Measurements from ENCODE around the gene SH3GLB2. TPM values are rescaled to one million over a fixed set of nuclear protein-coding genes. Genes with fewer than 3 reads are reported as not detected.
A peak's percentile ranks its signal among the peaks of the same experiment; 100 is the strongest.

The SH3GLB2 gene
- total RNA-seq, 2 donors from 2014 or later, result 86.9 to 98.1 TPM

DNA sequence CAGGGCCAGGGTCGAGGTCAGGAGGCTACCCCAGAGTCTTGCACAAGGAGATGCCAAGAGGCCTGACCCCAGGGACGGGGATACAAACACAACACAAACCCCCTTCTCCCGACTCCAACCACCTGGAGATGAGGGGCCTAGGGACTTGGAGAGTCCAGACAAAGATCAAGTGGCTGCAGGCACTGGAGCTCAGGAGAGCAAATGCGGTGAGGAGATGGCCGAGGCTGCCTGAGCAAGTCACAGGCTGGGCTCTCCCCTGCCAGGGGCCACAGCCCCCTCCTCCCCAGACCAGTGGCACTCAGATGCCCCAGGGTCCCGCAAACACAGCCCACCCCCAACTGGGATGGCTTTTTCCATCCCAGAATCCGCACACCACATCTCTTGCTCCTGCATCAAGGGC is 15.8 kb downstream of the SH3GLB2 start:
- Histone ChIP-seq H3K36me3 (ENCODE audit: control insufficient read depth, insufficient read depth, low read length) (peaks cover 36% of the 10 kb centered on the region), H3K9ac (ENCODE audit: extremely low read depth, low read length, poor library complexity, severe bottlenecking) (no peak overlapping the region), H3K4me1 (ENCODE audit: control insufficient read depth, insufficient read depth, low read length) (no peaks in the 10 kb centered on the region), H3K27ac (ENCODE audit: low read depth, low read length) (peak overlapping the region; percentile 75), H3K27me3 (ENCODE audit: control insufficient read depth, insufficient read depth, low read length, poor library complexity, severe bottlenecking) (no peaks in the 10 kb centered on the region), H3K4me3 (ENCODE audit: low read length) (no peak overlapping the region), H3K9me3 (ENCODE audit: control insufficient read depth, low read length) (no peaks in the 10 kb centered on the region)
- H3K36me3 Mint-ChIP-seq (ENCODE audit: low read depth), result peaks cover 36% of the 10 kb centered on the region
- no peaks in the 10 kb centered on the region for H3K4me1 Mint-ChIP-seq
- no peaks in the 10 kb centered on the region for H3K9me3 Mint-ChIP-seq
- no peaks in the 10 kb centered on the region for H3K27me3 Mint-ChIP-seq (ENCODE audit: insufficient read depth)
- no peak for DNase-seq
- 90% methylated on average over 2 to 7 of the region's 7 CpGs for WGBS, 2 experiments (ENCODE audit: insufficient coverage in 1 of 2, insufficient read length in 1 of 2)
- H3K4me3 Mint-ChIP-seq, result no peak overlapping the region
- H3K27ac Mint-ChIP-seq, result no peak overlapping the region
- TF ChIP-seq, protein P1, sequence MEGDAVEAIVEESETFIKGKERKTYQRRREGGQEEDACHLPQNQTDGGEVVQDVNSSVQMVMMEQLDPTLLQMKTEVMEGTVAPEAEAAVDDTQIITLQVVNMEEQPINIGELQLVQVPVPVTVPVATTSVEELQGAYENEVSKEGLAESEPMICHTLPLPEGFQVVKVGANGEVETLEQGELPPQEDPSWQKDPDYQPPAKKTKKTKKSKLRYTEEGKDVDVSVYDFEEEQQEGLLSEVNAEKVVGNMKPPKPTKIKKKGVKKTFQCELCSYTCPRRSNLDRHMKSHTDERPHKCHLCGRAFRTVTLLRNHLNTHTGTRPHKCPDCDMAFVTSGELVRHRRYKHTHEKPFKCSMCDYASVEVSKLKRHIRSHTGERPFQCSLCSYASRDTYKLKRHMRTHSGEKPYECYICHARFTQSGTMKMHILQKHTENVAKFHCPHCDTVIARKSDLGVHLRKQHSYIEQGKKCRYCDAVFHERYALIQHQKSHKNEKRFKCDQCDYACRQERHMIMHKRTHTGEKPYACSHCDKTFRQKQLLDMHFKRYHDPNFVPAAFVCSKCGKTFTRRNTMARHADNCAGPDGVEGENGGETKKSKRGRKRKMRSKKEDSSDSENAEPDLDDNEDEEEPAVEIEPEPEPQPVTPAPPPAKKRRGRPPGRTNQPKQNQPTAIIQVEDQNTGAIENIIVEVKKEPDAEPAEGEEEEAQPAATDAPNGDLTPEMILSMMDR (conservative IDR thresholded peaks at IDR 0.05), result no peak

DNA sequence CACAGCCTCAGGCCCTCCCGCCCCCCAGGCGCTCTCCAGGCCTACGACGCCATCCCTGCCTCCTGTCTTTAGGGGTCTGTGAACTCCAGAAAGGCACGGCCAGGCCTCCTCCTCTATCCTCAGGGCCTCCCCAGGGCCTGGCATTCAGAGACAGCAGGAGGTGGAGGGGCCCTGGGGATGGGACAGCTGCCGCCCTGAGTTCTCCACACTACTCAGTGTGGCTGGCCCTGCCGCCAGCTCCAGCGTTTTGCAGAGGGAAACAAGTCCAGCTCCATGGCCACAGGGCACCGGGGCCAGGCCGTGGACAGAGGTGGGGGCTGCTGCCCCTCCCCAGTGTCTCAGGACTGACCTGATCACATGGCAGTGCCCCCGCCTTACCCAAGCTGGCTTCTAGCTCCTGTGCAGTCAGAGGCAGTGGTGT is 16.4 kb downstream of the SH3GLB2 start:
- H3K4me3 ChIP-seq (ENCODE audit: low read length), result no peak overlapping the region
- no peak for DNase-seq
- Mint-ChIP-seq H3K9me3 (no peaks in the 10 kb centered on the region), H3K27me3 (ENCODE audit: insufficient read depth) (no peaks in the 10 kb centered on the region), H3K4me1 (no peaks in the 10 kb centered on the region), H3K27ac (no peak overlapping the region), H3K36me3 (ENCODE audit: low read depth) (peaks cover 32% of the 10 kb centered on the region), H3K4me3 (no peak overlapping the region)
- no peaks in the 10 kb centered on the region for H3K4me1 ChIP-seq (ENCODE audit: control insufficient read depth, insufficient read depth, low read length)
- TF ChIP-seq, protein P1 (conservative IDR thresholded peaks at IDR 0.05), result no peak
- 89 to 92% methylated on average over 7 to 11 of the region's 11 CpGs for WGBS, 2 experiments (ENCODE audit: insufficient coverage in 1 of 2, insufficient read length in 1 of 2)
- H3K9me3 ChIP-seq (ENCODE audit: control insufficient read depth, low read length), result no peaks in the 10 kb centered on the region
- no peak overlapping the region for H3K9ac ChIP-seq (ENCODE audit: extremely low read depth, low read length, poor library complexity, severe bottlenecking)
- no peaks in the 10 kb centered on the region for H3K27me3 ChIP-seq (ENCODE audit: control insufficient read depth, insufficient read depth, low read length, poor library complexity, severe bottlenecking)
- peak overlapping the region; percentile 75 for H3K27ac ChIP-seq (ENCODE audit: low read depth, low read length)
- H3K36me3 ChIP-seq (ENCODE audit: control insufficient read depth, insufficient read depth, low read length), result peaks cover 41% of the 10 kb centered on the region

DNA sequence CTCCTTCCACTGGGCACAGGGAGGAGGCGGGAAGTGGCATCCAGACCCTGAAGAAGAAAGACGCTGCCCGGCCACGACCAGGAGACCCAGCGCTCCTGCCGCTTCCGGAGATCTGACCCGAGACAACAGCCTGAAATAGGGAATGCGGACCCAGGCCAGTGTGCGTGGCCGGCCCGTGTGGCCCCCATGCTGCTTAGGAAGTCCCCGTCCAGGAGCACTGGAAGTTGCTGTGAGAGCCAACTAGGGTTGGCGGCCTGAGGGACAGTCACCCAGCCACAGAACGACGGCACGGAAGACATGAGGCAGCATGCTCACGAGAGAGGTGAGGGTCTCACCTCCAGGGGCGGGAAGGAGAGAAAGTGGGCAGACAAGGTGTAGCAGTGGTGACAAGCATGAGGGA is 17.0 kb downstream of the SH3GLB2 start:
- no peaks in the 10 kb centered on the region for H3K9me3 Mint-ChIP-seq

More for the DNA sequence above, 17.0 kb downstream of the SH3GLB2 start:
- TF ChIP-seq, protein P1 (conservative IDR thresholded peaks at IDR 0.05), result no peak
- DNase-seq, result no peak
- Histone ChIP-seq H3K36me3 (ENCODE audit: control insufficient read depth, insufficient read depth, low read length) (peaks cover 45% of the 10 kb centered on the region), H3K27me3 (ENCODE audit: control insufficient read depth, insufficient read depth, low read length, poor library complexity, severe bottlenecking) (no peaks in the 10 kb centered on the region), H3K27ac (ENCODE audit: low read depth, low read length) (peak overlapping the region; percentile 75), H3K9ac (ENCODE audit: extremely low read depth, low read length, poor library complexity, severe bottlenecking) (no peak overlapping the region), H3K4me1 (ENCODE audit: control insufficient read depth, insufficient read depth, low read length) (no peaks in the 10 kb centered on the region), H3K9me3 (ENCODE audit: control insufficient read depth, low read length) (no peaks in the 10 kb centered on the region), H3K4me3 (ENCODE audit: low read length) (no peak overlapping the region)
- H3K27me3 Mint-ChIP-seq (ENCODE audit: insufficient read depth), result no peaks in the 10 kb centered on the region
- H3K4me3 Mint-ChIP-seq, result no peak overlapping the region
- H3K27ac Mint-ChIP-seq, result no peak overlapping the region
- peaks cover 34% of the 10 kb centered on the region for H3K36me3 Mint-ChIP-seq (ENCODE audit: low read depth)
- no peaks in the 10 kb centered on the region for H3K4me1 Mint-ChIP-seq
- WGBS, 2 experiments (ENCODE audit: insufficient coverage in 1 of 2, insufficient read length in 1 of 2), result 94 to 97% methylated on average over 18 to 19 of the region's 19 CpGs

Data from endodermal cell (in vitro differentiated cells).